Esophagus squamous epithelium (tissue), 4 donors: ENCODE results near the gene DYNC1I1.

Source experiments
- CTCF ChIP-seq, 6 experiments: fragments of 450-650 bp in 4 of 6; fragments of 200-600 bp in 2 of 6; sonication (generic) in 2 of 6; IDR thresholded peaks; one replicate each; pipeline ENCODE4 v1.5.1; 2016 to 2019; ENCODE audit warnings: antibody characterized with exemption in 6 of 6, mild to moderate bottlenecking in 4 of 6, moderate library complexity in 4 of 6
- POLR2A ChIP-seq, 4 donors: fragments of 450-650 bp; IDR thresholded peaks; one replicate each; pipeline ENCODE4 v1.6.1; 2017; ENCODE audit warnings: antibody characterized with exemption in 4 of 4, mild to moderate bottlenecking in 4 of 4, moderate library complexity in 3 of 4

GRCh38 chr7:96026611-96027010 lies 254.3 kb downstream of the DYNC1I1 start:
- TF ChIP-seq CTCF (IDR thresholded peaks at IDR 0.05) = no peak
- TF ChIP-seq POLR2A (IDR thresholded peaks at IDR 0.05) = no peak
